A549 (cell line): ENCODE data around the gene FOXO1.

Source experiments
- BCL3 ChIP-seq: fragments of >200 bp; sonication (Bioruptor Twin); formaldehyde crosslinking; IDR thresholded peaks from 3 replicates; pipeline ENCODE4 v1.6.1; 2016
- CBX8 ChIP-seq: fragments of 200-600 bp; sonication (generic); IDR thresholded peaks from 2 replicates; pipeline ENCODE4 v1.6.1; 2016
- CEBPB ChIP-seq, 2 experiments: fragments of >200 bp in 1 of 2; sonication (Bioruptor Twin) in 1 of 2; formaldehyde crosslinking in 1 of 2; IDR thresholded peaks; 2 replicates each; pipeline ENCODE4 v1.6.1; 2012 to 2016
- CHD2 ChIP-seq: fragments of 150-350 bp; IDR thresholded peaks from 2 replicates; pipeline ENCODE4 v1.6.1; 2014; ENCODE audit warnings: low read length; ENCODE audit not compliant: partially characterized antibody
- CTCF ChIP-seq: fragments of >200 bp; sonication (Bioruptor Twin); formaldehyde crosslinking; IDR thresholded peaks from 3 replicates; pipeline ENCODE4 v1.5.1; 2016
- FOSL2 ChIP-seq, 2 experiments: fragments of 450-650 bp in 1 of 2; fragments of >200 bp in 1 of 2; sonication (Bioruptor Twin) in 1 of 2; formaldehyde crosslinking; IDR thresholded peaks; 2 replicates each; pipeline versions ENCODE4 v1.5.0 to v1.6.1; 2016 to 2020; ENCODE audit warnings: mild to moderate bottlenecking in 1 of 2, moderate library complexity in 1 of 2
- ZC3H11A ChIP-seq: fragments of 450-650 bp; IDR thresholded peaks from 2 replicates; pipeline ENCODE4 v1.6.1; 2014; ENCODE audit warnings: antibody characterized with exemption, mild to moderate bottlenecking

GRCh38 chr13:40508767-40509342 is 157.6 kb downstream of the FOXO1 start:
- TF ChIP-seq BCL3, result no peak
- TF ChIP-seq CTCF, result no peak
- no peak for TF ChIP-seq CEBPB (IDR thresholded peaks at IDR 0.05)
- no peak for TF ChIP-seq FOSL2 (IDR thresholded peaks at IDR 0.05)
- no peak for TF ChIP-seq FOSL2 (CRISPR knock-in tag; IDR thresholded peaks at IDR 0.05)
- TF ChIP-seq CHD2, result no peak
- no peak for TF ChIP-seq CBX8
- no peak for TF ChIP-seq ZC3H11A
